Measurements from ENCODE around the gene MRTO4.

The MRTO4 gene

GRCh38 chr1:19204446-19205266 lies 46.9 kb upstream of the MRTO4 start:
- ATAC-seq = no peak

GRCh38 chr1:19205403-19205802 lies 46.2 kb upstream of the MRTO4 start:
- no peak for TF ChIP-seq CSRNP3 (CRISPR knock-in tag; IDR thresholded peaks at IDR 0.05)
- TF ChIP-seq GLIS3 (CRISPR knock-in tag; IDR thresholded peaks at IDR 0.05) = no peak
- no peak for TF ChIP-seq PATZ1 (CRISPR knock-in tag; IDR thresholded peaks at IDR 0.05; ENCODE audit: borderline replicate concordance)
- TF ChIP-seq RARB (CRISPR knock-in tag; IDR thresholded peaks at IDR 0.05) = no peak
- no peak for TF ChIP-seq PPARA (CRISPR knock-in tag; IDR thresholded peaks at IDR 0.05; ENCODE audit: borderline replicate concordance)
- TF ChIP-seq BACH2 (CRISPR knock-in tag; IDR thresholded peaks at IDR 0.05; ENCODE audit: borderline replicate concordance) = no peak
- TF ChIP-seq TCF4 (CRISPR knock-in tag; IDR thresholded peaks at IDR 0.05; ENCODE audit: borderline replicate concordance) = no peak
- TF ChIP-seq SNAI2 (CRISPR knock-in tag; IDR thresholded peaks at IDR 0.05) = no peak
- TF ChIP-seq ISL1 (CRISPR knock-in tag; IDR thresholded peaks at IDR 0.05) = no peak
- no peak for TF ChIP-seq ZNF70 (CRISPR knock-in tag; IDR thresholded peaks at IDR 0.05)
- TF ChIP-seq POU6F1 (CRISPR knock-in tag; IDR thresholded peaks at IDR 0.05; ENCODE audit: borderline replicate concordance, low read depth) = no peak
- TF ChIP-seq TOX (CRISPR knock-in tag; IDR thresholded peaks at IDR 0.05; ENCODE audit: borderline replicate concordance) = no peak
- TF ChIP-seq ARNTL (CRISPR knock-in tag; IDR thresholded peaks at IDR 0.05; ENCODE audit: borderline replicate concordance, low read depth) = no peak
- no peak for ATAC-seq

More at GRCh38 chr1:19204446-19205266, 46.9 kb upstream of the MRTO4 start:
- TF ChIP-seq ZFP3 (CRISPR knock-in tag; IDR thresholded peaks at IDR 0.05) (no peak), ZNF565 (CRISPR knock-in tag; conservative IDR thresholded peaks at IDR 0.05; ENCODE audit: low read depth) (no peak), TCF4 (CRISPR knock-in tag; IDR thresholded peaks at IDR 0.05; ENCODE audit: borderline replicate concordance) (no peak)

GRCh38 chr1:19205845-19206244 lies 45.8 kb upstream of the MRTO4 start:
- no peak for ATAC-seq
- TF ChIP-seq TSHZ2 (CRISPR knock-in tag; IDR thresholded peaks at IDR 0.05) (no peak), RARB (CRISPR knock-in tag; IDR thresholded peaks at IDR 0.05) (no peak), PPARA (CRISPR knock-in tag; IDR thresholded peaks at IDR 0.05; ENCODE audit: borderline replicate concordance) (no peak), OSR1 (CRISPR knock-in tag; IDR thresholded peaks at IDR 0.05) (no peak), GLIS3 (CRISPR knock-in tag; IDR thresholded peaks at IDR 0.05) (no peak), TCF4 (CRISPR knock-in tag; IDR thresholded peaks at IDR 0.05; ENCODE audit: borderline replicate concordance) (no peak), BACH2 (CRISPR knock-in tag; IDR thresholded peaks at IDR 0.05; ENCODE audit: borderline replicate concordance) (no peak)

- TF ChIP-seq ARNTL (CRISPR knock-in tag; IDR thresholded peaks at IDR 0.05; ENCODE audit: borderline replicate concordance, low read depth) (no peak), CSDC2 (CRISPR knock-in tag; IDR thresholded peaks at IDR 0.05) (no peak), POU6F1 (CRISPR knock-in tag; IDR thresholded peaks at IDR 0.05; ENCODE audit: borderline replicate concordance, low read depth) (no peak), ISL1 (CRISPR knock-in tag; IDR thresholded peaks at IDR 0.05) (no peak), PPARA (CRISPR knock-in tag; IDR thresholded peaks at IDR 0.05; ENCODE audit: borderline replicate concordance) (no peak), CREB5 (CRISPR knock-in tag; IDR thresholded peaks at IDR 0.05; ENCODE audit: low read depth) (no peak), OSR1 (CRISPR knock-in tag; IDR thresholded peaks at IDR 0.05) (no peak), ZNF565 (CRISPR knock-in tag; conservative IDR thresholded peaks at IDR 0.05; ENCODE audit: low read depth) (no peak)
- no peak for ATAC-seq
Measured at GRCh38 chr1:19206947-19207346, 44.7 kb upstream of the MRTO4 start.

All from SK-N-SH treated with all-trans-retinoic acid at 6 μM for 48 hours (cell line).